ENCODE results near the gene TRIM6. TPM values are rescaled to one million over a fixed set of nuclear protein-coding genes. Genes with fewer than 3 reads are reported as not detected.

The TRIM6 gene
- total RNA-seq (2022; extraction: Qiagen RNA extraction; ENCODE audit: low read depth) = 8.9 to 12.0 TPM (median 10.2 TPM) in 5 replicates

GRCh38 chr11:5596607-5597201 is at the start of gene TRIM6:
Gene TRIM6, plus strand, starts transcription at chr11:5596637. Its CDS starts 261 bp downstream, at chr11:5596898.

GRCh38 chr11:5548440-5548839 is 48.0 kb upstream of the TRIM6 start, which contains the start of gene OR52H1:
Gene OR52H1, minus strand, starts transcription at chr11:5548540. Its CDS starts 3,035 bp downstream, at chr11:5545505.

GRCh38 chr11:5580577-5580976 is 15.9 kb upstream of the TRIM6 start, which contains the start of gene OR52B6:
Gene OR52B6, plus strand, starts transcription at chr11:5580877. Its CDS starts 0 bp downstream, at chr11:5580877.

GRCh38 chr11:5624489-5625279 is 28.2 kb downstream of the TRIM6 start, which contains the start of gene TRIM34:
Gene TRIM34, plus strand, starts transcription at chr11:5625001. Its CDS starts 7,331 bp downstream, at chr11:5632332.

Other genes starting within 250 kb of the TRIM6 start
- not detected in 5 replicates for gene OR51B6, start 245.1 kb upstream of the TRIM6 start, total RNA-seq (2022; extraction: Qiagen RNA extraction; ENCODE audit: low read depth)
- not detected in 5 replicates for gene OR51M1, start 212.8 kb upstream of the TRIM6 start, total RNA-seq (2022; extraction: Qiagen RNA extraction; ENCODE audit: low read depth)
- not detected in 5 replicates for gene OR51Q1, start 174.5 kb upstream of the TRIM6 start, total RNA-seq (2022; extraction: Qiagen RNA extraction; ENCODE audit: low read depth)
- gene OR51I1, start 155.1 kb upstream of the TRIM6 start, total RNA-seq (2022; extraction: Qiagen RNA extraction; ENCODE audit: low read depth) = not detected in 5 replicates
- gene OR51I2, start 147.3 kb upstream of the TRIM6 start, total RNA-seq (2022; extraction: Qiagen RNA extraction; ENCODE audit: low read depth) = not detected in 5 replicates
- not detected in 5 replicates for gene OR52D1, start 108.0 kb upstream of the TRIM6 start, total RNA-seq (2022; extraction: Qiagen RNA extraction; ENCODE audit: low read depth)
- not detected in 5 replicates for gene UBQLN3, start 86.7 kb upstream of the TRIM6 start, total RNA-seq (2022; extraction: Qiagen RNA extraction; ENCODE audit: low read depth)
- not detected in 5 replicates for gene UBQLNL, start 79.9 kb upstream of the TRIM6 start, total RNA-seq (2022; extraction: Qiagen RNA extraction; ENCODE audit: low read depth)
- not detected in 5 replicates for gene OR52H1, start 48.1 kb upstream of the TRIM6 start, total RNA-seq (2022; extraction: Qiagen RNA extraction; ENCODE audit: low read depth)
- gene OR52B6, start 15.8 kb upstream of the TRIM6 start, total RNA-seq (2022; extraction: Qiagen RNA extraction; ENCODE audit: low read depth) = not detected in 5 replicates
- gene TRIM34, start 28.4 kb downstream of the TRIM6 start, total RNA-seq (2022; extraction: Qiagen RNA extraction; ENCODE audit: low read depth) = 2.6 to 4.0 TPM (median 3.6 TPM) in 5 replicates
- 10.2 to 10.9 TPM (median 10.8 TPM) in 5 replicates for gene TRIM5, start 88.4 kb downstream of the TRIM6 start, total RNA-seq (2022; extraction: Qiagen RNA extraction; ENCODE audit: low read depth)
- gene TRIM22, start 93.2 kb downstream of the TRIM6 start, total RNA-seq (2022; extraction: Qiagen RNA extraction; ENCODE audit: low read depth) = 0.58 to 2.2 TPM (median 0.89 TPM) in 5 replicates
- gene OR56B1, start 139.8 kb downstream of the TRIM6 start, total RNA-seq (2022; extraction: Qiagen RNA extraction; ENCODE audit: low read depth) = not detected in 5 replicates
- not detected in 5 replicates for gene OR52N4, start 157.6 kb downstream of the TRIM6 start, total RNA-seq (2022; extraction: Qiagen RNA extraction; ENCODE audit: low read depth)
- not detected in 5 replicates for gene OR52N5, start 186.7 kb downstream of the TRIM6 start, total RNA-seq (2022; extraction: Qiagen RNA extraction; ENCODE audit: low read depth)
- not detected in 5 replicates for gene OR52N1, start 194.6 kb downstream of the TRIM6 start, total RNA-seq (2022; extraction: Qiagen RNA extraction; ENCODE audit: low read depth)
- not detected in 5 replicates for gene OR52N2, start 212.3 kb downstream of the TRIM6 start, total RNA-seq (2022; extraction: Qiagen RNA extraction; ENCODE audit: low read depth)
- gene OR52E6, start 245.3 kb downstream of the TRIM6 start, total RNA-seq (2022; extraction: Qiagen RNA extraction; ENCODE audit: low read depth) = not detected in 5 replicates

Data from A549 treated with GW870086 at 1 μM for 4 hours (cell line).